ACC112 (cell line): ENCODE data around the gene NRG3.
"Not testable (repeated sequence)": the region's sequence is repeated elsewhere in the genome, so short reads cannot be mapped to it uniquely, and the experiment has no call there.

Source experiments
- H2AFZ ChIP-seq: fragments of 200-600 bp; sonication (generic); one replicate; pipeline ENCODE4 v1.6.0; 2017; ENCODE audit warnings: antibody characterized with exemption, low read length; ENCODE audit not compliant: unreplicated experiment
- H3K27ac ChIP-seq: fragments of 200-600 bp; sonication (generic); 2 replicates; pipeline ENCODE4 v1.5.1; 2014; ENCODE audit warnings: low read depth, mild to moderate bottlenecking, antibody characterized with exemption, low read length, moderate library complexity
- H3K27me3 ChIP-seq: fragments of 200-600 bp; sonication (generic); 2 replicates; pipeline ENCODE4 v1.6.1; 2014; ENCODE audit warnings: mild to moderate bottlenecking, antibody characterized with exemption, low read length, moderate library complexity, mixed read lengths; ENCODE audit not compliant: insufficient read depth
- H3K36me3 ChIP-seq: fragments of 200-600 bp; sonication (generic); 2 replicates; pipeline ENCODE4 v1.6.1; 2016; ENCODE audit warnings: mild to moderate bottlenecking, antibody characterized with exemption, low read length, moderate library complexity, mixed read lengths; ENCODE audit not compliant: insufficient read depth
- H3K4me1 ChIP-seq: fragments of 200-600 bp; sonication (generic); one replicate; pipeline ENCODE4 v1.6.1; 2016; ENCODE audit warnings: low read length, mixed read lengths; ENCODE audit not compliant: insufficient read depth, unreplicated experiment, control insufficient read depth
- H3K4me3 ChIP-seq: fragments of 200-600 bp; sonication (generic); 2 replicates; pipeline ENCODE4 v1.5.1; 2014; ENCODE audit warnings: mild to moderate bottlenecking, low read depth, low read length
- H3K79me2 ChIP-seq: fragments of 200-600 bp; sonication (generic); one replicate; pipeline ENCODE4 v1.6.0; 2016; ENCODE audit warnings: low read length; ENCODE audit not compliant: control insufficient read depth, unreplicated experiment, insufficient read depth

Gene NRG3

GRCh38 chr10:81996927-81997326, 121.9 kb downstream of the NRG3 start:
- H3K27me3 ChIP-seq: no peaks in the 10 kb centered on the region
- no peaks in the 10 kb centered on the region for H3K4me1 ChIP-seq
- H3K27ac ChIP-seq: no peak overlapping the region
- H3K36me3 ChIP-seq: no peaks in the 10 kb centered on the region
- no peak overlapping the region for H3K4me3 ChIP-seq
- no peak overlapping the region for H2AFZ ChIP-seq
- H3K79me2 ChIP-seq: no peaks in the 10 kb centered on the region

- Histone ChIP-seq H3K27ac (no peak overlapping the region), H3K79me2 (no peaks in the 10 kb centered on the region), H3K27me3 (no peaks in the 10 kb centered on the region), H3K4me3 (no peak overlapping the region), H3K4me1 (no peaks in the 10 kb centered on the region), H2AFZ (no peak overlapping the region), H3K36me3 (no peaks in the 10 kb centered on the region)
Observed at GRCh38 chr10:82020999-82021398, 146.0 kb downstream of the NRG3 start.

- Histone ChIP-seq H3K4me3 (no peak overlapping the region), H3K79me2 (no peaks in the 10 kb centered on the region), H3K36me3 (no peaks in the 10 kb centered on the region), H2AFZ (no peak overlapping the region), H3K27me3 (no peaks in the 10 kb centered on the region), H3K27ac (no peak overlapping the region), H3K4me1 (no peaks in the 10 kb centered on the region)
Observed at GRCh38 chr10:82027711-82028110, 152.7 kb downstream of the NRG3 start.

GRCh38 chr10:82037076-82037475, 162.1 kb downstream of the NRG3 start:
- no peaks in the 10 kb centered on the region for H3K4me1 ChIP-seq
- no peak overlapping the region for H2AFZ ChIP-seq
- no peak overlapping the region for H3K4me3 ChIP-seq
- H3K27me3 ChIP-seq: no peaks in the 10 kb centered on the region
- no peak overlapping the region for H3K27ac ChIP-seq
- no peaks in the 10 kb centered on the region for H3K79me2 ChIP-seq
- H3K36me3 ChIP-seq: no peaks in the 10 kb centered on the region

- Histone ChIP-seq H2AFZ (no peak overlapping the region), H3K27me3 (no peaks in the 10 kb centered on the region), H3K36me3 (no peaks in the 10 kb centered on the region), H3K27ac (no peak overlapping the region), H3K79me2 (no peaks in the 10 kb centered on the region), H3K4me3 (no peak overlapping the region), H3K4me1 (no peaks in the 10 kb centered on the region)
Observed at GRCh38 chr10:82038587-82038986, 163.6 kb downstream of the NRG3 start.

GRCh38 chr10:82040336-82040735, 165.3 kb downstream of the NRG3 start:
- Histone ChIP-seq H3K4me3 (no peak overlapping the region), H3K27me3 (no peaks in the 10 kb centered on the region), H3K27ac (no peak overlapping the region), H3K4me1 (no peaks in the 10 kb centered on the region), H3K36me3 (no peaks in the 10 kb centered on the region), H2AFZ (no peak overlapping the region), H3K79me2 (no peaks in the 10 kb centered on the region)

GRCh38 chr10:82041018-82041417, 166.0 kb downstream of the NRG3 start:
- H3K4me1 ChIP-seq: no peaks in the 10 kb centered on the region
- no peaks in the 10 kb centered on the region for H3K27me3 ChIP-seq
- H3K79me2 ChIP-seq: no peaks in the 10 kb centered on the region
- H3K4me3 ChIP-seq: no peak overlapping the region
- no peak overlapping the region for H3K27ac ChIP-seq
- H3K36me3 ChIP-seq: no peaks in the 10 kb centered on the region
- H2AFZ ChIP-seq: no peak overlapping the region

GRCh38 chr10:82056391-82056790, 181.4 kb downstream of the NRG3 start:
- Histone ChIP-seq H2AFZ (no peak overlapping the region), H3K27ac (no peak overlapping the region), H3K4me1 (no peaks in the 10 kb centered on the region), H3K27me3 (no peaks in the 10 kb centered on the region), H3K4me3 (no peak overlapping the region), H3K36me3 (no peaks in the 10 kb centered on the region), H3K79me2 (no peaks in the 10 kb centered on the region)

GRCh38 chr10:82067192-82067591, 192.2 kb downstream of the NRG3 start:
- H2AFZ ChIP-seq, H3K79me2 ChIP-seq: not testable (repeated sequence)

GRCh38 chr10:82068501-82068900, 193.5 kb downstream of the NRG3 start:
- H3K36me3 ChIP-seq: no peaks in the 10 kb centered on the region
- no peak overlapping the region for H3K27ac ChIP-seq
- no peaks in the 10 kb centered on the region for H3K79me2 ChIP-seq
- H3K4me1 ChIP-seq: no peaks in the 10 kb centered on the region
- H3K27me3 ChIP-seq: no peaks in the 10 kb centered on the region
- no peak overlapping the region for H2AFZ ChIP-seq
- H3K4me3 ChIP-seq: no peak overlapping the region

More at GRCh38 chr10:82067192-82067591, 192.2 kb downstream of the NRG3 start:
- not testable (repeated sequence) for H3K36me3 ChIP-seq, H3K4me3 ChIP-seq, H3K27ac ChIP-seq, H3K4me1 ChIP-seq, H3K27me3 ChIP-seq

GRCh38 chr10:82071231-82071630, 196.2 kb downstream of the NRG3 start:
- Histone ChIP-seq H3K27ac (no peak overlapping the region), H3K27me3 (no peaks in the 10 kb centered on the region), H3K79me2 (no peaks in the 10 kb centered on the region), H2AFZ (no peak overlapping the region), H3K4me1 (no peaks in the 10 kb centered on the region), H3K4me3 (no peak overlapping the region), H3K36me3 (no peaks in the 10 kb centered on the region)
